8988T (cell line): ENCODE results near the gene NTRK2.
"Not testable (repeated sequence)": the region's sequence is repeated elsewhere in the genome, so short reads cannot be mapped to it uniquely, and the experiment has no call there.

Source experiments
- DNase-seq: peaks from one replicate; pipeline ENCODE4 v3.0.0; 2011

Gene NTRK2

GRCh38 chr9:85040821-85041465, 371.4 kb downstream of the NTRK2 start:
- no peak for DNase-seq

- DNase-seq, result no peak
Observed at GRCh38 chr9:85041466-85042137, 372.1 kb downstream of the NTRK2 start.

- no peak for DNase-seq
Observed at GRCh38 chr9:85042981-85043647, 373.6 kb downstream of the NTRK2 start.

- no peak for DNase-seq
Observed at GRCh38 chr9:85045271-85045670, 375.7 kb downstream of the NTRK2 start.

- no peak for DNase-seq
Observed at GRCh38 chr9:85046475-85046874, 376.9 kb downstream of the NTRK2 start.

- no peak for DNase-seq
Observed at GRCh38 chr9:85053206-85053786, 383.8 kb downstream of the NTRK2 start.

GRCh38 chr9:85054017-85054416, 384.5 kb downstream of the NTRK2 start:
- no peak for DNase-seq

- no peak for DNase-seq
Observed at GRCh38 chr9:85055506-85056202, 386.1 kb downstream of the NTRK2 start.

- no peak for DNase-seq
Observed at GRCh38 chr9:85056203-85056572, 386.7 kb downstream of the NTRK2 start.

- no peak for DNase-seq
Observed at GRCh38 chr9:85061969-85062368, 392.4 kb downstream of the NTRK2 start.

- no peak for DNase-seq
Observed at GRCh38 chr9:85062385-85063022, 393.0 kb downstream of the NTRK2 start.

- no peak for DNase-seq
Observed at GRCh38 chr9:85064811-85065371, 395.4 kb downstream of the NTRK2 start.

- DNase-seq, result no peak
Observed at GRCh38 chr9:85067792-85068191, 398.3 kb downstream of the NTRK2 start.

GRCh38 chr9:85069421-85069820, 399.9 kb downstream of the NTRK2 start:
- not testable (repeated sequence) for DNase-seq
